ENCODE results near the gene XCR1.

Gene XCR1

DNA sequence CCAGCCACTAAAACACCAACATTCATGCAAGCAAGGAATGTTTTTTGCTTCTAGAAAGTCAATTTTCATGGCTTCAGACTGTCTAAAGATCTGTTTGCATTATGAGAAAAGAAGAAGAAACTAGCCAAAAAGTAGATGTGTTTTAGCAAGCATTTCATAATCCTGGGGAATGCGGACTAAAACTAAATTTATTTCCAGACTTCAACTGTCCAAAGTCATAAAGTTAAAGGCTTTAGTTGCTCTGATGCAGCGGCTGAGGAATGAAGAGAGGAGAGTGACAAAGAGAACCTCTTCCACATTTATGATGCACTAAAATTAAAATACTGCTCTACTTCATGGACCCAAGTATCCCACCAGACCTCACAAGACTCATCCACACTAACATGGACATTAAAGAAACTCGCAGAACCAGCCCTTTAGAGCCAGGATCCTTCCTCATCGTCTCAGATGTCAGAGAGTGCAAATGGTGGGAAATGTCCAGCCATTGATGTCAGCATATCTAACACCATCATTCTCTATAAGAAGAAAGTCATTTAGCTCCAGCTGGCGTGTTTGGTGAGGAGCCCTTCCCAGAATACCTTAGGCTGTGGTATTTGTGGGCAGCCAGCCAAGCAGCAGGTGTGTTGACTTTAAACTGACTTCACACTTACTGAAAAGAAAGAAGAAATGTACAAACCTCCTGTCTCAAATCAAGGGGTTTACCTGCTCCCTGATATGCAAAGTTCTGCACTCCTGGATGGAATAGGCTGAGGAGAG lies 49.1 kb downstream of the XCR1 start:
- CTCF ChIA-PET, result no interaction called here
- POLR2A ChIA-PET, result no interaction called here
- no peak for DNase-seq (ENCODE audit: extremely low spot score)
- TF ChIP-seq ZNF384 (IDR thresholded peaks at IDR 0.05) (no peak), CTBP1 (IDR thresholded peaks at IDR 0.05; ENCODE audit: borderline replicate concordance) (no peak), ELF4 (IDR thresholded peaks at IDR 0.05) (no peak), TARDBP (IDR thresholded peaks at IDR 0.05) (no peak), BHLHE40 (IDR thresholded peaks at IDR 0.05; ENCODE audit: borderline replicate concordance) (no peak), HDGF (IDR thresholded peaks at IDR 0.05; ENCODE audit: borderline replicate concordance) (no peak), L3MBTL2 (conservative IDR thresholded peaks at IDR 0.05) (no peak), FOXA1 (IDR thresholded peaks at IDR 0.05) (no peak), NFRKB (IDR thresholded peaks at IDR 0.05) (no peak), FOXK2 (IDR thresholded peaks at IDR 0.05) (no peak), FOXM1 (IDR thresholded peaks at IDR 0.05; ENCODE audit: borderline replicate concordance) (no peak), SP1 (IDR thresholded peaks at IDR 0.05) (no peak), ARNT (IDR thresholded peaks at IDR 0.05) (no peak), LEF1 (IDR thresholded peaks at IDR 0.05; ENCODE audit: borderline replicate concordance) (no peak), SUZ12 (IDR thresholded peaks at IDR 0.05) (no peak)
- TF ChIP-seq, protein P1, sequence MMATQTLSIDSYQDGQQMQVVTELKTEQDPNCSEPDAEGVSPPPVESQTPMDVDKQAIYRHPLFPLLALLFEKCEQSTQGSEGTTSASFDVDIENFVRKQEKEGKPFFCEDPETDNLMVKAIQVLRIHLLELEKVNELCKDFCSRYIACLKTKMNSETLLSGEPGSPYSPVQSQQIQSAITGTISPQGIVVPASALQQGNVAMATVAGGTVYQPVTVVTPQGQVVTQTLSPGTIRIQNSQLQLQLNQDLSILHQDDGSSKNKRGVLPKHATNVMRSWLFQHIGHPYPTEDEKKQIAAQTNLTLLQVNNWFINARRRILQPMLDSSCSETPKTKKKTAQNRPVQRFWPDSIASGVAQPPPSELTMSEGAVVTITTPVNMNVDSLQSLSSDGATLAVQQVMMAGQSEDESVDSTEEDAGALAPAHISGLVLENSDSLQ (IDR thresholded peaks at IDR 0.05), result no peak

DNA sequence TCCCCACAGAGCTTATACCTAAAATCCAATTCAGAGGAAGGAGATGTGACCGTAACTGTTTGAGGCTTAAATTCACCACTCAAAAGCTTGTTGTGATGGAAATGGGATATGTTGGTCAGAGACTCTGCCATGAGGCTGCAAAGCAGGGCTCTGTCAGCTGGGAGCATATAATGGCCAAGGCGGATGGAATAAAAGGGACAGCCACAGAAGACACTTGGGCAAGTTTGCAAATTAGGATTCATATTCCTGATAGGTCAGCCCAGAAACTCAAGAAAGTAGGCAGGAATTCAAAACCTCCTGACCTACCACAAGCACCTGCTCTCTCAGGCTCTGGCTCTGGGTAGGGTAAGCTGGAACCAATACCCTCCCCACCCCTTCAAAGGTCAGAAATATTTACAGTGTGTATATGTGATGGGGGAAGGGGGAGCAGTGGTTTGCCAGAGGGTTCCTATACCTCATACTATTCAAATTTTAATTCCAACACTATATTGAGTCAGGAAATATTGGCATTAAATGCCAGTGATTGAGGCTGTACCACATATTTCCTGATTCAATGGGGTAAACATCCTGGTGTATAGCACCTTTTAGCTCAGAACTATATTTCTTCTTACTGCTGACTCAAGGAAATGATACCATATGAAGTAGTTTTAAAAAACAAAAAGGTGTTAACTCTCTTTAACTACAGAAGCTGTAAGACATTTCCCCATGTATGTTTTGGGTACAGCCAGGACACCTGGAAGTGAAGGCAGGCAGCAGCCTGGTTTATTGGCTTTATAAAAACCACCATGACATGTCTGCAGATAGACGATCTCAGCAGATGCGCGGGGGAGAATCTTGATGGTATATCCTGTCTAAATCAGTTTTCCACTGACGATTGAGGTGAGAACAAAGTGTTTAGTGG lies 50.8 kb downstream of the XCR1 start:
- CTCF ChIA-PET, result no interaction called here
- no peak for DNase-seq (ENCODE audit: extremely low spot score)
- TF ChIP-seq SP1 (IDR thresholded peaks at IDR 0.05) (no peak), SUZ12 (IDR thresholded peaks at IDR 0.05) (no peak), ARNT (IDR thresholded peaks at IDR 0.05) (no peak), FOXK2 (IDR thresholded peaks at IDR 0.05) (no peak), FOXM1 (IDR thresholded peaks at IDR 0.05; ENCODE audit: borderline replicate concordance) (no peak), L3MBTL2 (conservative IDR thresholded peaks at IDR 0.05) (no peak), CTBP1 (IDR thresholded peaks at IDR 0.05; ENCODE audit: borderline replicate concordance) (no peak), NFRKB (IDR thresholded peaks at IDR 0.05) (no peak), ELF4 (IDR thresholded peaks at IDR 0.05) (no peak), TARDBP (IDR thresholded peaks at IDR 0.05) (no peak), HDGF (IDR thresholded peaks at IDR 0.05; ENCODE audit: borderline replicate concordance) (no peak), LEF1 (IDR thresholded peaks at IDR 0.05; ENCODE audit: borderline replicate concordance) (no peak), FOXA1 (IDR thresholded peaks at IDR 0.05) (no peak), ZNF384 (IDR thresholded peaks at IDR 0.05) (no peak), BHLHE40 (IDR thresholded peaks at IDR 0.05; ENCODE audit: borderline replicate concordance) (no peak)
- TF ChIP-seq, protein P1 (IDR thresholded peaks at IDR 0.05), result no peak
- POLR2A ChIA-PET, result no interaction called here

DNA sequence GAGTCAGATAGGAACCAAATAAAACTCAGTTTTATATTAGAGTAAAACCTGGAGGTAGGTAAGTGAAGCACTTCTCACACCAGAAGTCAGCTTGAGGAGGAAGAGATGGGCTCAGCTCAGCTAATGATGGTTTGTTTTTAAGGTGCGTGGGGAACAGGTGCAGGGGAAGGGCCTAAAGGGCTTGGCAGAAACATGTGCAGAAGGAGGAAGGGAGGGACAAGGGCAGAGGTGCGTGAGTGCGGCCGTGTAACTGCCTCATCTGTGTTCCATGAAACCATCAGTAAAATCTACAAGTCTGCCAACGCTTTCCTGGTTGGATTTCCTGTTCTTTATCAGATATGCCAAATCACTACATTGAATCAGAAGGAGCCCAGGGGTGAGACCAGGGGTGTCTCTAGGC lies 51.6 kb downstream of the XCR1 start:
- CTCF ChIA-PET, result no interaction called here

DNA sequence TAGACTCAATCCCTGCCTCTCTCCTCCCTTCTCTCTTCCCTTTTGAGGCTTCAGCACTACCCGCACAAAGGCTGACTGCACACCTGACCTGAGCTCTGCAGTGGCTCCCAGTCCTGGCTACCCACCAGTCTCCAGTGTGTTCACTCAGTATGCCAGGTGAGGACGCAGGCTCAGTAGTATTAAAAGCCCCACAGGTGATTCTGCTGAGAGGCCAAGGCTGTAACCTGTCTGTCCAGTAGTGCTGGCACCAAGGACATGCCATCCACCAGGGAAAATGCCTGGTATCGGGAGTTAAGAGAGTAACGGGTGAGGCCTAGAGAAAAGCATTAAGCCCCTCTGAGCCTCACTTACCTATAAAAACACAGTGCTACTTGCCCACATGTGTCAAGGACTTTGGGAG lies 52.6 kb downstream of the XCR1 start:
- ChIA-PET POLR2A (no interaction called here), CTCF (no interaction called here)
- no peak for TF ChIP-seq SP1 (IDR thresholded peaks at IDR 0.05)
- no peak for TF ChIP-seq ZNF384 (IDR thresholded peaks at IDR 0.05)
- no peak for TF ChIP-seq HDGF (IDR thresholded peaks at IDR 0.05; ENCODE audit: borderline replicate concordance)
- TF ChIP-seq ARNT (IDR thresholded peaks at IDR 0.05), result no peak
- TF ChIP-seq ELF4 (IDR thresholded peaks at IDR 0.05), result no peak
- no peak for TF ChIP-seq L3MBTL2 (conservative IDR thresholded peaks at IDR 0.05)
- no peak for TF ChIP-seq CTBP1 (IDR thresholded peaks at IDR 0.05; ENCODE audit: borderline replicate concordance)
- TF ChIP-seq, protein P1 (IDR thresholded peaks at IDR 0.05), result no peak
- no peak for TF ChIP-seq FOXK2 (IDR thresholded peaks at IDR 0.05)
- no peak for TF ChIP-seq TARDBP (IDR thresholded peaks at IDR 0.05)
- TF ChIP-seq FOXM1 (IDR thresholded peaks at IDR 0.05; ENCODE audit: borderline replicate concordance), result no peak
- DNase-seq (ENCODE audit: extremely low spot score), result no peak

More for the DNA sequence above, 51.6 kb downstream of the XCR1 start:
- no peak for DNase-seq (ENCODE audit: extremely low spot score)
- TF ChIP-seq SP1 (IDR thresholded peaks at IDR 0.05) (no peak), TARDBP (IDR thresholded peaks at IDR 0.05) (no peak), ELF4 (IDR thresholded peaks at IDR 0.05) (no peak), L3MBTL2 (conservative IDR thresholded peaks at IDR 0.05) (no peak), FOXA1 (IDR thresholded peaks at IDR 0.05) (no peak), NFRKB (IDR thresholded peaks at IDR 0.05) (no peak)
- TF ChIP-seq, protein P1 (IDR thresholded peaks at IDR 0.05), result no peak
- POLR2A ChIA-PET, result no interaction called here
